Ishikawa (cell line): ENCODE measurements around the gene NXNL1.

Experiments
- CEBPB ChIP-seq: IDR thresholded peaks from 2 replicates; pipeline ENCODE4 v1.6.1; 2012
- CREB1 ChIP-seq: IDR thresholded peaks from 2 replicates; pipeline ENCODE4 v1.6.1; 2012; ENCODE audit warnings: low read depth
- EP300 ChIP-seq: IDR thresholded peaks from 2 replicates; pipeline ENCODE4 v1.6.1; 2012; ENCODE audit warnings: borderline replicate concordance
- FOXM1 ChIP-seq: IDR thresholded peaks from 2 replicates; pipeline ENCODE4 v1.6.1; 2012; ENCODE audit warnings: low read depth, borderline replicate concordance
- NFIC ChIP-seq: IDR thresholded peaks from 2 replicates; pipeline ENCODE4 v1.6.1; 2012
- RAD21 ChIP-seq: IDR thresholded peaks from 2 replicates; pipeline ENCODE4 v1.6.1; 2012; ENCODE audit warnings: low read depth
- REST ChIP-seq: IDR thresholded peaks from 2 replicates; pipeline ENCODE4 v1.6.1; 2012; ENCODE audit warnings: low read depth, mild to moderate bottlenecking
- TAF1 ChIP-seq: IDR thresholded peaks from 2 replicates; pipeline ENCODE4 v1.6.1; 2012; ENCODE audit warnings: low read depth, mild to moderate bottlenecking
- TCF12 ChIP-seq: IDR thresholded peaks from 2 replicates; pipeline ENCODE4 v1.6.1; 2012; ENCODE audit warnings: low read depth
- TEAD4 ChIP-seq: IDR thresholded peaks from 2 replicates; pipeline ENCODE4 v1.6.1; 2012
- YY1 ChIP-seq: IDR thresholded peaks from 2 replicates; pipeline ENCODE4 v1.6.1; 2012; ENCODE audit warnings: low read depth
- ZBTB7A ChIP-seq: IDR thresholded peaks from 2 replicates; pipeline ENCODE4 v1.6.1; 2012; ENCODE audit warnings: low read depth
- TF ChIP-seq, protein P1 (sequence below): IDR thresholded peaks from 2 replicates; pipeline ENCODE4 v1.6.1; 2012
- TF ChIP-seq, protein P2 (sequence below): IDR thresholded peaks from 2 replicates; pipeline ENCODE4 v1.6.1; 2012

- TF ChIP-seq REST (no peak), CEBPB (no peak), ZBTB7A (no peak), EP300 (no peak), RAD21 (no peak), NFIC (no peak), CREB1 (no peak), YY1 (no peak), TAF1 (no peak), TEAD4 (no peak), FOXM1 (no peak), TCF12 (no peak)
- TF ChIP-seq, protein P1, sequence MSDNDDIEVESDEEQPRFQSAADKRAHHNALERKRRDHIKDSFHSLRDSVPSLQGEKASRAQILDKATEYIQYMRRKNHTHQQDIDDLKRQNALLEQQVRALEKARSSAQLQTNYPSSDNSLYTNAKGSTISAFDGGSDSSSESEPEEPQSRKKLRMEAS = no peak
- TF ChIP-seq, protein P2, sequence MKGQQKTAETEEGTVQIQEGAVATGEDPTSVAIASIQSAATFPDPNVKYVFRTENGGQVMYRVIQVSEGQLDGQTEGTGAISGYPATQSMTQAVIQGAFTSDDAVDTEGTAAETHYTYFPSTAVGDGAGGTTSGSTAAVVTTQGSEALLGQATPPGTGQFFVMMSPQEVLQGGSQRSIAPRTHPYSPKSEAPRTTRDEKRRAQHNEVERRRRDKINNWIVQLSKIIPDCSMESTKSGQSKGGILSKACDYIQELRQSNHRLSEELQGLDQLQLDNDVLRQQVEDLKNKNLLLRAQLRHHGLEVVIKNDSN = no peak
Measured at GRCh38 chr19:17411801-17412200, 48.9 kb downstream of the NXNL1 start.
